HL-60/S4 treated with retinoic acid at 250 ng/mL for 4 days and 3 days (cell line): ENCODE data around the gene BEND3.
"Not testable (repeated sequence)": the region's sequence is repeated elsewhere in the genome, so short reads cannot be mapped to it uniquely, and the experiment has no call there.

Experiments
- in situ Hi-C: fragments of 300-500 bp; cut with MboI; formaldehyde crosslinking; loops from 2 replicates; pipeline ENCODE4 v1.7.0; 2022; ENCODE audit warnings: low sequenced_read_pairs

Gene BEND3

GRCh38 chr6:107114926-107115694 is at the start of gene BEND3:
Gene BEND3 (minus strand): TSS chr6:107115515. CDS start chr6:107099285, 16,230 bp downstream.
- in situ Hi-C loops = no loop called here

- in situ Hi-C loops = not testable (repeated sequence)
Observed at GRCh38 chr6:107164299-107164698, 49.0 kb upstream of the BEND3 start.

- in situ Hi-C loops = no loop called here
Observed at GRCh38 chr6:107161521-107161920, 46.2 kb upstream of the BEND3 start.

GRCh38 chr6:107156617-107157016 is 41.3 kb upstream of the BEND3 start:
- in situ Hi-C loops = no loop called here

GRCh38 chr6:107154801-107155160 is 39.5 kb upstream of the BEND3 start:
- in situ Hi-C loops = no loop called here

- in situ Hi-C loops = no loop called here
Observed at GRCh38 chr6:107154131-107154800, 39.0 kb upstream of the BEND3 start.

- in situ Hi-C loops = no loop called here
Observed at GRCh38 chr6:107152638-107153430, 37.5 kb upstream of the BEND3 start.

- in situ Hi-C loops = no loop called here
Observed at GRCh38 chr6:107144666-107145065, 29.4 kb upstream of the BEND3 start.

GRCh38 chr6:107144014-107144413 is 28.7 kb upstream of the BEND3 start:
- in situ Hi-C loops = no loop called here

GRCh38 chr6:107140581-107140980 is 25.3 kb upstream of the BEND3 start:
- in situ Hi-C loops = no loop called here

- in situ Hi-C loops = not testable (repeated sequence)
Observed at GRCh38 chr6:107136324-107136723, 21.0 kb upstream of the BEND3 start.

GRCh38 chr6:107135048-107135680 is 19.8 kb upstream of the BEND3 start:
- in situ Hi-C loops = not testable (repeated sequence)

GRCh38 chr6:107132330-107132954 is 17.1 kb upstream of the BEND3 start:
- in situ Hi-C loops = no loop called here

GRCh38 chr6:107129370-107129925 is 14.1 kb upstream of the BEND3 start:
- in situ Hi-C loops = no loop called here

- in situ Hi-C loops = no loop called here
Observed at GRCh38 chr6:107128577-107128976, 13.3 kb upstream of the BEND3 start.

- in situ Hi-C loops = no loop called here
Observed at GRCh38 chr6:107128175-107128574, 12.9 kb upstream of the BEND3 start.

GRCh38 chr6:107125771-107126170 is 10.5 kb upstream of the BEND3 start:
- in situ Hi-C loops = no loop called here

GRCh38 chr6:107124934-107125348 is 9.6 kb upstream of the BEND3 start:
- in situ Hi-C loops = no loop called here

GRCh38 chr6:107123501-107123900 is 8.2 kb upstream of the BEND3 start:
- in situ Hi-C loops = no loop called here

- in situ Hi-C loops = no loop called here
Observed at GRCh38 chr6:107122748-107123147, 7.4 kb upstream of the BEND3 start.
